ENCODE results near the gene DPEP3.
"Not testable (repeated sequence)": the region's sequence is repeated elsewhere in the genome, so short reads cannot be mapped to it uniquely, and the experiment has no call there.

The DPEP3 gene

GRCh38 chr16:68015681-68016080, 35.4 kb upstream of the DPEP3 start, which contains the start of gene DPEP2NB:
Gene DPEP2NB, minus strand, starts transcription at chr16:68015911. Its CDS starts 141 bp downstream, at chr16:68015770.
- no peak within 1 kb of the TSS for H3K4me3 ChIP-seq (ENCODE audit: low read depth, low read length)
- no peak for TF ChIP-seq CTCF (IDR thresholded peaks at IDR 0.05; ENCODE audit: borderline replicate concordance, insufficient read depth, low read depth, low read length)

- TF ChIP-seq CTCF (IDR thresholded peaks at IDR 0.05; ENCODE audit: borderline replicate concordance, insufficient read depth, low read depth, low read length): no peak
- H3K4me3 ChIP-seq (ENCODE audit: low read depth, low read length): no peak overlapping the region
Measured at GRCh38 chr16:68013440-68013839, 33.1 kb upstream of the DPEP3 start.

- not testable (repeated sequence) for H3K4me3 ChIP-seq (ENCODE audit: low read depth, low read length)
Measured at GRCh38 chr16:68009872-68010271, 29.6 kb upstream of the DPEP3 start.

GRCh38 chr16:68009157-68009735, 28.9 kb upstream of the DPEP3 start:
- H3K4me3 ChIP-seq (ENCODE audit: low read depth, low read length): no peak overlapping the region
- TF ChIP-seq CTCF (IDR thresholded peaks at IDR 0.05; ENCODE audit: borderline replicate concordance, insufficient read depth, low read depth, low read length): no peak

- H3K4me3 ChIP-seq (ENCODE audit: low read depth, low read length): no peak overlapping the region
- TF ChIP-seq CTCF (IDR thresholded peaks at IDR 0.05; ENCODE audit: borderline replicate concordance, insufficient read depth, low read depth, low read length): no peak
Measured at GRCh38 chr16:68005786-68006286, 25.5 kb upstream of the DPEP3 start.

- TF ChIP-seq CTCF (IDR thresholded peaks at IDR 0.05; ENCODE audit: borderline replicate concordance, insufficient read depth, low read depth, low read length): no peak
Measured at GRCh38 chr16:68005211-68005610, 24.9 kb upstream of the DPEP3 start.

GRCh38 chr16:68003031-68003430, 22.7 kb upstream of the DPEP3 start:
- no peak overlapping the region for H3K4me3 ChIP-seq (ENCODE audit: low read depth, low read length)
- no peak for TF ChIP-seq CTCF (IDR thresholded peaks at IDR 0.05; ENCODE audit: borderline replicate concordance, insufficient read depth, low read depth, low read length)

More at GRCh38 chr16:68005211-68005610, 24.9 kb upstream of the DPEP3 start:
- no peak overlapping the region for H3K4me3 ChIP-seq (ENCODE audit: low read depth, low read length)
